Spleen (tissue), 7 donors: ENCODE measurements around the gene SIGLEC8.

ENCODE experiments used
- POLR2A ChIP-seq, 3 donors: fragments of 450-650 bp; IDR thresholded peaks; one replicate each; pipeline ENCODE4 v1.5.1; 2017; ENCODE audit warnings: antibody characterized with exemption in 3 of 3, mild to moderate bottlenecking in 1 of 3
- POLR2AphosphoS5 ChIP-seq, 3 donors: sonication (generic); formaldehyde crosslinking; IDR thresholded peaks; one replicate each; pipeline ENCODE4 v1.5.1; 2017; ENCODE audit warnings: antibody characterized with exemption in 3 of 3
- TF ChIP-seq, protein P1 (sequence below), 11 experiments: fragments of 200-600 bp in 7 of 11; fragments of 450-650 bp in 4 of 11; sonication (generic) in 4 of 11; IDR thresholded peaks in 8 of 11; conservative IDR thresholded peaks in 3 of 11; 1 replicate in 7 of 11; 2 replicates in 4 of 11; pipeline versions ENCODE4 v1.4.0 to v1.8.0; 2016 to 2021; ENCODE audit warnings: antibody characterized with exemption in 11 of 11, inconsistent platforms in 4 of 11, mild to moderate bottlenecking in 1 of 11
- donor health status: DM: no; HTN: no; CAD: no; lungs with moderate emphysema.
- donor health status: DM: no; HTN: no; CAD: no.
- donor health status: DM: no; HTN: no; CAD: no.

DNA sequence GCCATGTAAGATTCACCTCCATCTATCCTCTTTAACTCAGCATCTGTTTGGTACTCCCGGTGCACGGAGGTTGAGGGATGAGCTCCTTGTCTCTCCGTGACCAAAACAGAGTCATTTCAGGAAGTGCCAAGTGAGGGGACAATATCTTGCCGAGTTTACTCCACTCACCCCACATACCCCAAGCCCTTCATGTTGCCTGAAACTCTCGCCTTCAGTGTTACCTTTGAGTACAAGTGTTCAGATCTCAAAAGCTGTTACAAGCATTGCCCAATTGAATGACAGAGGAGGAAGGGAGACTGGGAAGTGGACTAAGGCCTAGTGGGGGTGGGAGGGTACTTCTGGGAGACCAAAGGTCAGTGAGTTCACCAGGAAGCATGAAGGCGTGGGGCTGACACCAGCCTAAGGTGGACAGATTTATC, 49.4 kb upstream of the SIGLEC8 start:
- TF ChIP-seq POLR2AphosphoS5 (IDR thresholded peaks at IDR 0.05) (peak in 1 of 3 donors; percentile 9), POLR2A (IDR thresholded peaks at IDR 0.05) (no peak)
- TF ChIP-seq, protein P1, sequence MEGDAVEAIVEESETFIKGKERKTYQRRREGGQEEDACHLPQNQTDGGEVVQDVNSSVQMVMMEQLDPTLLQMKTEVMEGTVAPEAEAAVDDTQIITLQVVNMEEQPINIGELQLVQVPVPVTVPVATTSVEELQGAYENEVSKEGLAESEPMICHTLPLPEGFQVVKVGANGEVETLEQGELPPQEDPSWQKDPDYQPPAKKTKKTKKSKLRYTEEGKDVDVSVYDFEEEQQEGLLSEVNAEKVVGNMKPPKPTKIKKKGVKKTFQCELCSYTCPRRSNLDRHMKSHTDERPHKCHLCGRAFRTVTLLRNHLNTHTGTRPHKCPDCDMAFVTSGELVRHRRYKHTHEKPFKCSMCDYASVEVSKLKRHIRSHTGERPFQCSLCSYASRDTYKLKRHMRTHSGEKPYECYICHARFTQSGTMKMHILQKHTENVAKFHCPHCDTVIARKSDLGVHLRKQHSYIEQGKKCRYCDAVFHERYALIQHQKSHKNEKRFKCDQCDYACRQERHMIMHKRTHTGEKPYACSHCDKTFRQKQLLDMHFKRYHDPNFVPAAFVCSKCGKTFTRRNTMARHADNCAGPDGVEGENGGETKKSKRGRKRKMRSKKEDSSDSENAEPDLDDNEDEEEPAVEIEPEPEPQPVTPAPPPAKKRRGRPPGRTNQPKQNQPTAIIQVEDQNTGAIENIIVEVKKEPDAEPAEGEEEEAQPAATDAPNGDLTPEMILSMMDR (IDR thresholded peaks at IDR 0.05 in 8 of 11, conservative IDR thresholded peaks at IDR 0.05 in 3 of 11) = no peak
